Measurements from ENCODE around the gene GPR21.

Gene GPR21

GRCh38 chr9:123073441-123073840, 40.0 kb downstream of the GPR21 start:
- peak overlapping the region in 1 of 2 experiments; percentile 61 for H3K4me3 ChIP-seq (ENCODE audit: insufficient read depth in 1 of 2, low read depth in 1 of 2, low read length in 2 of 2)
- peaks cover under 1 to 68% of the 10 kb centered on the region in 2 experiments for H3K36me3 ChIP-seq (ENCODE audit: control insufficient read depth in 1 of 2, insufficient read depth in 2 of 2, low read depth in 1 of 2, low read length in 2 of 2)
- H3K4ac ChIP-seq (ENCODE audit: low read depth in 1 of 2, low read length in 2 of 2), result no peak overlapping the region
- H4K8ac ChIP-seq (ENCODE audit: low read length), result no peak overlapping the region
- H3K4me2 ChIP-seq (ENCODE audit: low read length, poor library complexity, severe bottlenecking), result no peak overlapping the region
- WGBS, result 76% methylated on average over 3 of the region's 5 CpGs
- no peaks in the 10 kb centered on the region for H3K9me3 ChIP-seq (ENCODE audit: control insufficient read depth, low read length)
- H2AFZ ChIP-seq (ENCODE audit: low read depth, low read length), result no peak overlapping the region
- no peak overlapping the region for H2BK120ac ChIP-seq (ENCODE audit: low read depth, low read length)
- peak overlapping the region in 1 of 2 experiments; percentile 70 for H3K18ac ChIP-seq (ENCODE audit: low read depth in 1 of 2, low read length in 2 of 2)
- no peak overlapping the region for H4K91ac ChIP-seq (ENCODE audit: low read length)
- H2AK5ac ChIP-seq (ENCODE audit: low read length, severe bottlenecking), result no peak overlapping the region
- no peak overlapping the region for H3K14ac ChIP-seq (ENCODE audit: low read length in 2 of 2)
- H3K4me1 ChIP-seq (ENCODE audit: control insufficient read depth, insufficient read depth, low read depth, low read length), result peaks cover 1% of the 10 kb centered on the region
- no peak overlapping the region for H3K27ac ChIP-seq (ENCODE audit: low read length, poor library complexity, severe bottlenecking)
- H3K9ac ChIP-seq (ENCODE audit: low read length), result peak overlapping the region; percentile 56
- no peak overlapping the region for H2BK12ac ChIP-seq (ENCODE audit: low read length in 2 of 2)
- no peak overlapping the region for H2BK15ac ChIP-seq (ENCODE audit: low read depth, poor library complexity, severe bottlenecking)
- no peak for DNase-seq
- no peak overlapping the region for H2BK5ac ChIP-seq (ENCODE audit: low read depth, low read length, poor library complexity, severe bottlenecking)
- H3K23ac ChIP-seq (ENCODE audit: low read length in 2 of 2), result no peak overlapping the region
- no peaks in the 10 kb centered on the region for H3K27me3 ChIP-seq (ENCODE audit: control insufficient read depth in 1 of 2, insufficient read depth in 1 of 2, low read length in 2 of 2)
- H3K79me1 ChIP-seq (replicated peaks; ENCODE audit: low read length, poor library complexity, severe bottlenecking), result peaks cover 7% of the 10 kb centered on the region

- Histone ChIP-seq H3K27ac (ENCODE audit: low read length, poor library complexity, severe bottlenecking) (peak overlapping the region; percentile 41), H4K8ac (ENCODE audit: low read length) (no peak overlapping the region), H2AFZ (ENCODE audit: low read depth, low read length) (no peak overlapping the region), H3K4me2 (ENCODE audit: low read length, poor library complexity, severe bottlenecking) (peak overlapping the region; percentile 8), H2BK12ac (ENCODE audit: low read length in 2 of 2) (no peak overlapping the region), H3K4me3 (ENCODE audit: insufficient read depth in 1 of 2, low read depth in 1 of 2, low read length in 2 of 2) (peak overlapping the region in 1 of 2 experiments; percentile 61), H3K9ac (ENCODE audit: low read length) (peak overlapping the region; percentile 56), H3K27me3 (ENCODE audit: control insufficient read depth in 1 of 2, insufficient read depth in 1 of 2, low read length in 2 of 2) (no peaks in the 10 kb centered on the region), H2BK15ac (ENCODE audit: low read depth, poor library complexity, severe bottlenecking) (no peak overlapping the region), H4K91ac (ENCODE audit: low read length) (no peak overlapping the region), H3K23ac (ENCODE audit: low read length in 2 of 2) (no peak overlapping the region), H2BK5ac (ENCODE audit: low read depth, low read length, poor library complexity, severe bottlenecking) (no peak overlapping the region), H3K9me3 (ENCODE audit: control insufficient read depth, low read length) (no peaks in the 10 kb centered on the region), H2BK120ac (ENCODE audit: low read depth, low read length) (no peak overlapping the region), H3K4ac (ENCODE audit: low read depth in 1 of 2, low read length in 2 of 2) (no peak overlapping the region), H2AK5ac (ENCODE audit: low read length, severe bottlenecking) (no peak overlapping the region), H3K4me1 (ENCODE audit: control insufficient read depth, insufficient read depth, low read depth, low read length) (peaks cover 1% of the 10 kb centered on the region), H3K14ac (ENCODE audit: low read length in 2 of 2) (no peak overlapping the region), H3K36me3 (ENCODE audit: control insufficient read depth in 1 of 2, insufficient read depth in 2 of 2, low read depth in 1 of 2, low read length in 2 of 2) (peaks cover 3 to 74% of the 10 kb centered on the region in 2 experiments), H3K79me1 (replicated peaks; ENCODE audit: low read length, poor library complexity, severe bottlenecking) (peaks cover 10% of the 10 kb centered on the region), H3K18ac (ENCODE audit: low read depth in 1 of 2, low read length in 2 of 2) (no peak overlapping the region)
- WGBS, result 33% methylated on average over 1 of the region's 1 CpG
- DNase-seq, result peak; percentile 56
These were observed 40.5 kb downstream of the GPR21 start for GRCh38 chr9:123073991-123074422.

GRCh38 chr9:123074628-123075027, 41.2 kb downstream of the GPR21 start:
- Histone ChIP-seq H2BK15ac (ENCODE audit: low read depth, poor library complexity, severe bottlenecking) (no peak overlapping the region), H3K4me2 (ENCODE audit: low read length, poor library complexity, severe bottlenecking) (no peak overlapping the region), H4K91ac (ENCODE audit: low read length) (no peak overlapping the region), H3K27ac (ENCODE audit: low read length, poor library complexity, severe bottlenecking) (no peak overlapping the region), H3K9ac (ENCODE audit: low read length) (peak overlapping the region; percentile 56), H3K79me1 (replicated peaks; ENCODE audit: low read length, poor library complexity, severe bottlenecking) (peaks cover 9% of the 10 kb centered on the region), H3K18ac (ENCODE audit: low read depth in 1 of 2, low read length in 2 of 2) (no peak overlapping the region), H3K4ac (ENCODE audit: low read depth in 1 of 2, low read length in 2 of 2) (no peak overlapping the region), H3K4me3 (ENCODE audit: insufficient read depth in 1 of 2, low read depth in 1 of 2, low read length in 2 of 2) (no peak overlapping the region), H3K14ac (ENCODE audit: low read length in 2 of 2) (no peak overlapping the region), H2BK5ac (ENCODE audit: low read depth, low read length, poor library complexity, severe bottlenecking) (no peak overlapping the region), H3K36me3 (ENCODE audit: control insufficient read depth in 1 of 2, insufficient read depth in 2 of 2, low read depth in 1 of 2, low read length in 2 of 2) (peaks cover 8 to 77% of the 10 kb centered on the region in 2 experiments), H3K27me3 (ENCODE audit: control insufficient read depth in 1 of 2, insufficient read depth in 1 of 2, low read length in 2 of 2) (no peaks in the 10 kb centered on the region), H3K23ac (ENCODE audit: low read length in 2 of 2) (no peak overlapping the region), H4K8ac (ENCODE audit: low read length) (no peak overlapping the region), H2AK5ac (ENCODE audit: low read length, severe bottlenecking) (peak overlapping the region; percentile 56), H3K4me1 (ENCODE audit: control insufficient read depth, insufficient read depth, low read depth, low read length) (no peaks in the 10 kb centered on the region), H2AFZ (ENCODE audit: low read depth, low read length) (no peak overlapping the region), H2BK120ac (ENCODE audit: low read depth, low read length) (peak overlapping the region; percentile 34), H2BK12ac (ENCODE audit: low read length in 2 of 2) (no peak overlapping the region), H3K9me3 (ENCODE audit: control insufficient read depth, low read length) (no peaks in the 10 kb centered on the region)
- 97% methylated on average over 1 of the region's 3 CpGs for WGBS
- DNase-seq, result no peak

GRCh38 chr9:123080444-123080843, 47.0 kb downstream of the GPR21 start:
- no peak overlapping the region for H4K91ac ChIP-seq (ENCODE audit: low read length)
- H3K9ac ChIP-seq (ENCODE audit: low read length), result no peak overlapping the region
- H3K9me3 ChIP-seq (ENCODE audit: control insufficient read depth, low read length), result no peaks in the 10 kb centered on the region
- no peak overlapping the region for H2BK12ac ChIP-seq (ENCODE audit: low read length in 2 of 2)
- no peaks in the 10 kb centered on the region for H3K27me3 ChIP-seq (ENCODE audit: control insufficient read depth in 1 of 2, insufficient read depth in 1 of 2, low read length in 2 of 2)
- peaks cover 17 to 85% of the 10 kb centered on the region in 2 experiments for H3K36me3 ChIP-seq (ENCODE audit: control insufficient read depth in 1 of 2, insufficient read depth in 2 of 2, low read depth in 1 of 2, low read length in 2 of 2)
- H4K8ac ChIP-seq (ENCODE audit: low read length), result no peak overlapping the region
- no peak for DNase-seq
- H2BK120ac ChIP-seq (ENCODE audit: low read depth, low read length), result no peak overlapping the region
- no peak overlapping the region for H2BK5ac ChIP-seq (ENCODE audit: low read depth, low read length, poor library complexity, severe bottlenecking)
- 100% methylated on average over 3 of the region's 3 CpGs for WGBS
- H3K14ac ChIP-seq (ENCODE audit: low read length in 2 of 2), result no peak overlapping the region
- no peak overlapping the region for H2BK15ac ChIP-seq (ENCODE audit: low read depth, poor library complexity, severe bottlenecking)
- H3K18ac ChIP-seq (ENCODE audit: low read depth in 1 of 2, low read length in 2 of 2), result no peak overlapping the region
- no peak overlapping the region for H2AFZ ChIP-seq (ENCODE audit: low read depth, low read length)
- H3K4ac ChIP-seq (ENCODE audit: low read depth in 1 of 2, low read length in 2 of 2), result no peak overlapping the region
- H3K4me3 ChIP-seq (ENCODE audit: insufficient read depth in 1 of 2, low read depth in 1 of 2, low read length in 2 of 2), result no peak overlapping the region
- H3K79me1 ChIP-seq (replicated peaks; ENCODE audit: low read length, poor library complexity, severe bottlenecking), result peaks cover 8% of the 10 kb centered on the region
- H3K4me2 ChIP-seq (ENCODE audit: low read length, poor library complexity, severe bottlenecking), result no peak overlapping the region
- no peak overlapping the region for H2AK5ac ChIP-seq (ENCODE audit: low read length, severe bottlenecking)
- H3K23ac ChIP-seq (ENCODE audit: low read length in 2 of 2), result no peak overlapping the region
- H3K27ac ChIP-seq (ENCODE audit: low read length, poor library complexity, severe bottlenecking), result no peak overlapping the region
- H3K4me1 ChIP-seq (ENCODE audit: control insufficient read depth, insufficient read depth, low read depth, low read length), result peaks cover 2% of the 10 kb centered on the region

Data from mesenchymal stem cell (in vitro differentiated cells and primary cell).